ENCODE measurements around the gene PTPRN2. TPM values are rescaled to one million over a fixed set of nuclear protein-coding genes. Genes with fewer than 3 reads are reported as not detected.

The PTPRN2 gene
- total and polyA plus RNA-seq, 2 donors (not counting 3 experiments of a cell fraction or from before 2014, with no cell fraction given): 0.62 to 0.88 TPM

DNA sequence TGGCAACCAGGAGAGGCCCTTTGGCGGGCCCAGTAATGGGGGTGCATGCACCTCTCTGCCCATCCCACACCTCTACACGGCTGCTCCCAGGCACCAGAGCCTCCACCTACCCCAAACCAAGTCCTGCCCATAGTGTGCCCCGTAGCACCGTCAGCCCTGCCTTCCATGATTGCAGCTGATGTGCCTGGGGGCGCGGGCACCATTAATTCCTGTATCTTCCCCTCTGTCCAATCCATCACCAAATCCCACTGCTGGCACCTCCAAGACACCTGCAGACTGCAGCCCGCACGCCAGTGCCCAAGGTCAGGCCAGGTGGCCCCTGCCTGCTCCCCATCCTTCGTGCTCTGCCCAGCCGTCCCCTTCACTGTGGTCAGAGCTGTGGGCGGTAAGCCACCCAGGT, 533.0 kb downstream of the PTPRN2 start:
- no peaks in the 10 kb centered on the region for H3K4me1 ChIP-seq (ENCODE audit: control insufficient read depth, extremely low read depth, insufficient read depth, low read length)
- no peaks in the 10 kb centered on the region for H4K20me1 ChIP-seq (replicated peaks; ENCODE audit: control insufficient read depth, extremely low read depth, insufficient read depth, low read length)
- no peak for TF ChIP-seq POLR2AphosphoS5 (IDR thresholded peaks at IDR 0.05; ENCODE audit: insufficient read depth, low read depth, low read length)
- TF ChIP-seq, protein P1, sequence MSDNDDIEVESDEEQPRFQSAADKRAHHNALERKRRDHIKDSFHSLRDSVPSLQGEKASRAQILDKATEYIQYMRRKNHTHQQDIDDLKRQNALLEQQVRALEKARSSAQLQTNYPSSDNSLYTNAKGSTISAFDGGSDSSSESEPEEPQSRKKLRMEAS (IDR thresholded peaks at IDR 0.05; ENCODE audit: insufficient read depth, insufficient read length): no peak
- TF ChIP-seq GATA2 (IDR thresholded peaks at IDR 0.05; ENCODE audit: insufficient read depth, insufficient read length, low read depth, low read length): no peak
- TF ChIP-seq POLR2A (IDR thresholded peaks at IDR 0.05; ENCODE audit: low read depth, low read length): no peak
- TF ChIP-seq FOS (IDR thresholded peaks at IDR 0.05; ENCODE audit: borderline replicate concordance, insufficient read depth, low read length): no peak
- TF ChIP-seq EZH2 (IDR thresholded peaks at IDR 0.05; ENCODE audit: borderline replicate concordance, low read depth, low read length, severe bottlenecking): no peak
- TF ChIP-seq MYC (IDR thresholded peaks at IDR 0.05; ENCODE audit: low read depth, low read length): no peak
- TF ChIP-seq, protein P2, sequence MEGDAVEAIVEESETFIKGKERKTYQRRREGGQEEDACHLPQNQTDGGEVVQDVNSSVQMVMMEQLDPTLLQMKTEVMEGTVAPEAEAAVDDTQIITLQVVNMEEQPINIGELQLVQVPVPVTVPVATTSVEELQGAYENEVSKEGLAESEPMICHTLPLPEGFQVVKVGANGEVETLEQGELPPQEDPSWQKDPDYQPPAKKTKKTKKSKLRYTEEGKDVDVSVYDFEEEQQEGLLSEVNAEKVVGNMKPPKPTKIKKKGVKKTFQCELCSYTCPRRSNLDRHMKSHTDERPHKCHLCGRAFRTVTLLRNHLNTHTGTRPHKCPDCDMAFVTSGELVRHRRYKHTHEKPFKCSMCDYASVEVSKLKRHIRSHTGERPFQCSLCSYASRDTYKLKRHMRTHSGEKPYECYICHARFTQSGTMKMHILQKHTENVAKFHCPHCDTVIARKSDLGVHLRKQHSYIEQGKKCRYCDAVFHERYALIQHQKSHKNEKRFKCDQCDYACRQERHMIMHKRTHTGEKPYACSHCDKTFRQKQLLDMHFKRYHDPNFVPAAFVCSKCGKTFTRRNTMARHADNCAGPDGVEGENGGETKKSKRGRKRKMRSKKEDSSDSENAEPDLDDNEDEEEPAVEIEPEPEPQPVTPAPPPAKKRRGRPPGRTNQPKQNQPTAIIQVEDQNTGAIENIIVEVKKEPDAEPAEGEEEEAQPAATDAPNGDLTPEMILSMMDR (IDR thresholded peaks at IDR 0.05; ENCODE audit: extremely low read depth in 1 of 2, insufficient read depth in 1 of 2, low read depth in 1 of 2, low read length in 2 of 2): no peak
- TF ChIP-seq JUN (IDR thresholded peaks at IDR 0.05; ENCODE audit: borderline replicate concordance, insufficient read depth, insufficient read length, low read depth): no peak
- H3K9me1 ChIP-seq (replicated peaks; ENCODE audit: control insufficient read depth, extremely low read depth, insufficient read depth, low read length): no peaks in the 10 kb centered on the region
- H3K4me3 ChIP-seq (replicated peaks in 1 of 3; ENCODE audit: insufficient read depth in 1 of 3, low read depth in 1 of 3, low read length in 3 of 3): no peak overlapping the region
- no peak for DNase-seq (ENCODE audit: low read depth, low spot score)
- no peak overlapping the region for H3K4me2 ChIP-seq (ENCODE audit: insufficient read depth, low read length)
- FAIRE-seq: no peak
- no TSS peak for BruUV-seq (replicated peaks)
- no peaks in the 10 kb centered on the region for H3K79me2 ChIP-seq (ENCODE audit: control insufficient read depth, insufficient read depth, low read length)
- H3K27ac ChIP-seq (ENCODE audit: insufficient read depth, low read depth, low read length): no peak overlapping the region
- intact Hi-C loops (cut with micrococcal nuclease): no loop called here
- dilution Hi-C loops (cut with MboI; ENCODE audit: extremely low pct_ligation_motif_present, low sequenced_read_pairs): no loop called here
- no peak overlapping the region for H3K9ac ChIP-seq (replicated peaks; ENCODE audit: extremely low read depth, insufficient read depth, low read length)
- H3K36me3 ChIP-seq (ENCODE audit: control insufficient read depth in 2 of 2, extremely low read depth in 1 of 2, insufficient read depth in 2 of 2, low read length in 2 of 2): no peaks in the 10 kb centered on the region
- CTCF ChIA-PET: no interaction called here
- POLR2A ChIA-PET: no interaction called here
- no peak overlapping the region for H2AFZ ChIP-seq (ENCODE audit: low read depth, low read length)
- peaks cover 6% of the 10 kb centered on the region for H3K9me3 ChIP-seq (replicated peaks; ENCODE audit: control insufficient read depth, insufficient read depth, low read length)
- no peaks in the 10 kb centered on the region for H3K27me3 ChIP-seq (ENCODE audit: control insufficient read depth in 2 of 2, insufficient read depth in 2 of 2, low read length in 2 of 2)

All from endothelial cell of umbilical vein (primary cell).